HepG2 (cell line): ENCODE measurements around the gene ASB3. TPM values are rescaled to one million over a fixed set of nuclear protein-coding genes. Genes with fewer than 3 reads are reported as not detected.
A peak's percentile ranks its signal among the peaks of the same experiment; 100 is the strongest.

Experiments
- ATAC-seq: fragments of 200-7000 bp; cut with Tn5 transposase; 3 replicates; pipeline ENCODE4 v1.9.1; 2020; ENCODE audit warnings: mild to moderate bottlenecking, moderate library complexity
- BruUV-seq: library from RNA; stranded (reverse); fragments of 400-500 nt; replicated peaks from 2 replicates; lab custom pipeline; 2021; lab: Mats Ljungman, UMichigan
- CTCF ChIA-PET: fragments of 300-600 bp; formaldehyde crosslinking; extraction: SDS; loops from one replicate; lab custom pipeline; 2021; ENCODE audit warnings: low total read pairs, inconsistent platforms, low intra/inter-chr PET ratio; lab: Yijun Ruan, JAX
- POLR2A ChIA-PET: fragments of 350-600 bp; sonication (Branson Sonifier 250); formaldehyde crosslinking; loops from one replicate; lab custom pipeline; 2020; ENCODE audit warnings: antibody characterized with exemption, inconsistent platforms; lab: Yijun Ruan, JAX
- DNase-seq: peaks from one replicate; pipeline ENCODE4 v3.0.0-alpha.2; 2015; ENCODE audit warnings: low spot score
- FAIRE-seq: peaks from 3 replicates; lab custom pipeline; 2011; peaks lifted over from hg19 to GRCh38; lab: Jason Lieb, UNC
- H2AFZ ChIP-seq: one replicate; pipeline ENCODE4 v1.6.1; 2011; ENCODE audit warnings: low read length, inconsistent platforms
- H3K27ac ChIP-seq: fragments of 300-600 bp; 3 replicates; pipeline ENCODE4 v1.8.0; 2011; ENCODE audit warnings: mixed run types, mild to moderate bottlenecking, mixed read lengths, low read length, inconsistent platforms; ENCODE audit not compliant: insufficient read depth; ENCODE audit errors: extremely low read length
- H3K27me3 ChIP-seq, 2 experiments: fragments of 200-600 bp in 1 of 2; 2 replicates in 1 of 2; 3 replicates in 1 of 2; pipeline versions ENCODE4 v1.6.0 to v1.8.0; 2011; ENCODE audit warnings: low read length in 2 of 2, mild to moderate bottlenecking in 2 of 2, moderate library complexity in 2 of 2, inconsistent platforms in 1 of 2; ENCODE audit not compliant: insufficient read depth in 2 of 2, control insufficient read depth in 1 of 2
- H3K36me3 ChIP-seq, 2 experiments: fragments of 200-600 bp in 1 of 2; replicated peaks in 1 of 2; 2 replicates in 1 of 2; 3 replicates in 1 of 2; pipeline versions ENCODE4 v1.5.1 to v1.8.0; 2011; ENCODE audit warnings: low read length in 2 of 2, inconsistent platforms in 1 of 2; ENCODE audit not compliant: insufficient read depth in 2 of 2, control insufficient read depth in 1 of 2
- H3K4me1 ChIP-seq: 2 replicates; pipeline ENCODE4 v1.5.1; 2012; ENCODE audit warnings: low read length, inconsistent platforms; ENCODE audit not compliant: insufficient read depth
- H3K4me2 ChIP-seq: 2 replicates; pipeline ENCODE4 v1.6.0; 2011; ENCODE audit warnings: low read depth, low read length, inconsistent platforms
- H3K4me3 ChIP-seq, 3 experiments: fragments of 200-600 bp in 1 of 3; sonication (generic), shearing (Covaris generic) in 1 of 3; replicated peaks in 1 of 3; 2 replicates each; pipeline ENCODE4 v1.5.1; 2011 to 2016; ENCODE audit warnings: low read length in 3 of 3, inconsistent platforms in 2 of 3, low read depth in 2 of 3, mild to moderate bottlenecking in 2 of 3, control low read depth in 1 of 3, mixed read lengths in 1 of 3; ENCODE audit not compliant: insufficient read depth in 1 of 3
- H3K79me2 ChIP-seq: one replicate; pipeline ENCODE4 v1.6.1; 2011; ENCODE audit warnings: low read length, inconsistent platforms; ENCODE audit not compliant: insufficient read depth
- H3K9ac ChIP-seq: 2 replicates; pipeline ENCODE4 v1.6.0; 2011; ENCODE audit warnings: mild to moderate bottlenecking, low read depth, low read length, inconsistent platforms; ENCODE audit not compliant: insufficient read depth
- H3K9me3 ChIP-seq: 2 replicates; pipeline ENCODE4 v1.5.1; 2012; ENCODE audit warnings: mild to moderate bottlenecking, low read length
- H4K20me1 ChIP-seq: 2 replicates; pipeline ENCODE4 v1.6.0; 2011; ENCODE audit warnings: inconsistent platforms, mild to moderate bottlenecking, low read length, moderate library complexity; ENCODE audit not compliant: insufficient read depth
- MAFK ChIP-seq, 2 experiments: IDR thresholded peaks in 1 of 2; conservative IDR thresholded peaks in 1 of 2; 2 replicates each; pipeline ENCODE4 v1.6.1; 2011; ENCODE audit warnings: improper control_type of control experiment in 2 of 2, low read length in 2 of 2
- NFYC ChIP-seq: IDR thresholded peaks from 2 replicates; pipeline ENCODE4 v1.6.1; 2016; ENCODE audit warnings: missing genetic modification reagents, missing compliant biosample characterization
- ZMYM4 ChIP-seq: sonication (generic); formaldehyde crosslinking; IDR thresholded peaks from 2 replicates; pipeline ENCODE4 v1.8.1; 2023; ENCODE audit warnings: mild to moderate bottlenecking, missing genetic modification reagents
- WGBS: methylation state at CpG from one replicate; pipeline ENCODE4 v1.1.6; 2017; ENCODE audit warnings: low lambda C conversion rate; 5-methylcytosine and 5-hydroxymethylcytosine counted together
- in situ Hi-C: cut with HindIII; loops from 2 replicates; pipeline ENCODE4 v1.10.0; 2017; ENCODE audit warnings: low pct_unique_long_range_greater_than_20kb; ENCODE audit not compliant: extremely low pct_ligation_motif_present
- intact Hi-C: fragments of 100-400 bp; cut with micrococcal nuclease; formaldehyde crosslinking; loops from one replicate; pipeline ENCODE4 v1.10.0; 2022; ENCODE audit not compliant: unreplicated experiment
- polyA plus RNA-seq, 8 experiments: library from polyadenylated mRNA; depleted of rRNA in 3 of 8; stranded (reverse) in 7 of 8; unstranded in 1 of 8; fragments of >200 nt; fragmentation: Illumina TruSeq in 4 of 8; extraction: Trizol in 4 of 8; gene quantifications; 2 replicates each; pipeline versions ENCODE4 v1.2.1 to v1.2.3, GENCODE V29; 2011 to 2016; ENCODE audit warnings: low read depth in 4 of 8, missing spikeins in 1 of 8, mixed read lengths in 1 of 8; ENCODE audit not compliant: insufficient read depth in 1 of 8
- total RNA-seq, 5 experiments: library from RNA; depleted of rRNA; stranded (reverse); fragments of >200 nt; fragmentation: Illumina TruSeq; extraction: Trizol; gene quantifications; 2 replicates each; pipeline ENCODE4 v1.2.3, GENCODE V29; 2016; ENCODE audit warnings: low read depth in 1 of 5
- TF ChIP-seq, protein P1 (sequence below): sonication (generic); formaldehyde crosslinking; IDR thresholded peaks from 2 replicates; pipeline ENCODE4 v1.4.0; 2020; ENCODE audit warnings: missing genetic modification reagents, mild to moderate bottlenecking, borderline replicate concordance
- TF ChIP-seq, protein P2 (sequence below): sonication (generic); formaldehyde crosslinking; IDR thresholded peaks from 2 replicates; pipeline ENCODE4 v1.5.1; 2020; ENCODE audit warnings: mild to moderate bottlenecking, missing genetic modification reagents, moderate library complexity
- TF ChIP-seq, protein P3 (sequence below): sonication (generic); formaldehyde crosslinking; IDR thresholded peaks from 2 replicates; pipeline ENCODE4 v1.4.0; 2020; ENCODE audit warnings: missing genetic modification reagents
- TF ChIP-seq, protein P4 (sequence below): sonication (generic); formaldehyde crosslinking; IDR thresholded peaks from 2 replicates; pipeline ENCODE4 v1.4.0; 2020; ENCODE audit warnings: missing genetic modification reagents, borderline replicate concordance

The ASB3 gene
- total and polyA plus RNA-seq, 2 of the 13 experiments (the other 11 are each of a cell fraction or from before 2014, with no cell fraction given): 40.1 to 41.8 TPM

DNA sequence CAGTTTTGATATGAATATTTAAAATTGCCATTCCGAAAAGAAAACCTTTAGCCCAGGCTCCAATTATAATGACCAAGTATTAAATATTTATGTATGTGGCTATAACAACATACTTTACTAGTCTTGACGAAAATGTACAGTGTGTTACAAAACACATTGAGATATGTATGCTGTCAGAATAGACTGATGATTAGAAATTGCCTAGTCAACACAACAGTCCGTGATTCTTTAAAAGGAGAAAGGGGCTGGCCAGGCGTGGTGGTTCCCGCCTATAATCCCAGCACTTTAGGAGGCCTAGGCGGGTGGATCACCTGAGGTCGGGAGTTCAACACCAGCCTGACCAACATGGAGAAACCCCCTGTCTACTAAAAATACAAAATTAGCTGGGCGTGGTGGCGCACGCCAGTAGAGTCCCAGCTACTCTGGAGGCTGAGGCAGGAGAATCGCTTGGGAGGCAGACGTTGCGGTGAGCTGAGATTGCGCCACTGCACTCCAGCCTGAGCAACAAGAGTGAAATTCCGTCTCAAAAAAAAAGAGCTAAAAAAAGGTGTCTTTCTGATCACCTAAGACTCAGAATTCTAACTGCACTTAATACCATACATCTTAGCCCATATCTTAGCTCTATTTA is 17.3 kb downstream of the ASB3 start:
- TF ChIP-seq NFYC (CRISPR knock-in tag) (no peak), ZMYM4 (CRISPR knock-in tag) (0 out of 2 replicates have a peak, but pooled peaks have one; percentile 14), MAFK (conservative IDR thresholded peaks at IDR 0.05 in 1 of 2, IDR thresholded peaks at IDR 0.05 in 1 of 2; ENCODE audit: low read length in 2 of 2) (peak; percentile 9 to 23; a peak in 1 of 4 replicates)
- TF ChIP-seq, protein P1, sequence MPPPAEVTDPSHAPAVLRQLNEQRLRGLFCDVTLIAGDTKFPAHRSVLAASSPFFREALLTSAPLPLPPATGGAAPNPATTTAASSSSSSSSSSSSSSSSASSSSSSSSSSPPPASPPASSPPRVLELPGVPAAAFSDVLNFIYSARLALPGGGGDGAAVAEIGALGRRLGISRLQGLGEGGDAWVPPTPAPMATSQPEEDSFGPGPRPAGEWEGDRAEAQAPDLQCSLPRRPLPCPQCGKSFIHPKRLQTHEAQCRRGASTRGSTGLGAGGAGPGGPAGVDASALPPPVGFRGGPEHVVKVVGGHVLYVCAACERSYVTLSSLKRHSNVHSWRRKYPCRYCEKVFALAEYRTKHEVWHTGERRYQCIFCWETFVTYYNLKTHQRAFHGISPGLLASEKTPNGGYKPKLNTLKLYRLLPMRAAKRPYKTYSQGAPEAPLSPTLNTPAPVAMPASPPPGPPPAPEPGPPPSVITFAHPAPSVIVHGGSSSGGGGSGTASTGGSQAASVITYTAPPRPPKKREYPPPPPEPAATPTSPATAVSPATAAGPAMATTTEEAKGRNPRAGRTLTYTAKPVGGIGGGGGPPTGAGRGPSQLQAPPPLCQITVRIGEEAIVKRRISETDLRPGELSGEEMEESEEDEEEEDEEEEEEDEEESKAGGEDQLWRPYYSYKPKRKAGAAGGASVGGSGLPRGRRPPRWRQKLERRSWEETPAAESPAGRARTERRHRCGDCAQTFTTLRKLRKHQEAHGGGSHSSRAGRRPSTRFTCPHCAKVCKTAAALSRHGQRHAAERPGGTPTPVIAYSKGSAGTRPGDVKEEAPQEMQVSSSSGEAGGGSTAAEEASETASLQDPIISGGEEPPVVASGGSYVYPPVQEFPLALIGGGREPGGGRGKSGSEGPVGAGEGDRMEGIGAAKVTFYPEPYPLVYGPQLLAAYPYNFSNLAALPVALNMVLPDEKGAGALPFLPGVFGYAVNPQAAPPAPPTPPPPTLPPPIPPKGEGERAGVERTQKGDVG (CRISPR knock-in tag): peak; percentile 31; the same call in 1 of the 2 replicates
- TF ChIP-seq, protein P2, sequence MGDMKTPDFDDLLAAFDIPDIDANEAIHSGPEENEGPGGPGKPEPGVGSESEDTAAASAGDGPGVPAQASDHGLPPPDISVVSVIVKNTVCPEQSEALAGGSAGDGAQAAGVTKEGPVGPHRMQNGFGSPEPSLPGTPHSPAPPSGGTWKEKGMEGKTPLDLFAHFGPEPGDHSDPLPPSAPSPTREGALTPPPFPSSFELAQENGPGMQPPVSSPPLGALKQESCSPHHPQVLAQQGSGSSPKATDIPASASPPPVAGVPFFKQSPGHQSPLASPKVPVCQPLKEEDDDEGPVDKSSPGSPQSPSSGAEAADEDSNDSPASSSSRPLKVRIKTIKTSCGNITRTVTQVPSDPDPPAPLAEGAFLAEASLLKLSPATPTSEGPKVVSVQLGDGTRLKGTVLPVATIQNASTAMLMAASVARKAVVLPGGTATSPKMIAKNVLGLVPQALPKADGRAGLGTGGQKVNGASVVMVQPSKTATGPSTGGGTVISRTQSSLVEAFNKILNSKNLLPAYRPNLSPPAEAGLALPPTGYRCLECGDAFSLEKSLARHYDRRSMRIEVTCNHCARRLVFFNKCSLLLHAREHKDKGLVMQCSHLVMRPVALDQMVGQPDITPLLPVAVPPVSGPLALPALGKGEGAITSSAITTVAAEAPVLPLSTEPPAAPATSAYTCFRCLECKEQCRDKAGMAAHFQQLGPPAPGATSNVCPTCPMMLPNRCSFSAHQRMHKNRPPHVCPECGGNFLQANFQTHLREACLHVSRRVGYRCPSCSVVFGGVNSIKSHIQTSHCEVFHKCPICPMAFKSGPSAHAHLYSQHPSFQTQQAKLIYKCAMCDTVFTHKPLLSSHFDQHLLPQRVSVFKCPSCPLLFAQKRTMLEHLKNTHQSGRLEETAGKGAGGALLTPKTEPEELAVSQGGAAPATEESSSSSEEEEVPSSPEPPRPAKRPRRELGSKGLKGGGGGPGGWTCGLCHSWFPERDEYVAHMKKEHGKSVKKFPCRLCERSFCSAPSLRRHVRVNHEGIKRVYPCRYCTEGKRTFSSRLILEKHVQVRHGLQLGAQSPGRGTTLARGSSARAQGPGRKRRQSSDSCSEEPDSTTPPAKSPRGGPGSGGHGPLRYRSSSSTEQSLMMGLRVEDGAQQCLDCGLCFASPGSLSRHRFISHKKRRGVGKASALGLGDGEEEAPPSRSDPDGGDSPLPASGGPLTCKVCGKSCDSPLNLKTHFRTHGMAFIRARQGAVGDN (CRISPR knock-in tag): peak; percentile 13; the same call in 1 of the 2 replicates
- TF ChIP-seq, protein P3, sequence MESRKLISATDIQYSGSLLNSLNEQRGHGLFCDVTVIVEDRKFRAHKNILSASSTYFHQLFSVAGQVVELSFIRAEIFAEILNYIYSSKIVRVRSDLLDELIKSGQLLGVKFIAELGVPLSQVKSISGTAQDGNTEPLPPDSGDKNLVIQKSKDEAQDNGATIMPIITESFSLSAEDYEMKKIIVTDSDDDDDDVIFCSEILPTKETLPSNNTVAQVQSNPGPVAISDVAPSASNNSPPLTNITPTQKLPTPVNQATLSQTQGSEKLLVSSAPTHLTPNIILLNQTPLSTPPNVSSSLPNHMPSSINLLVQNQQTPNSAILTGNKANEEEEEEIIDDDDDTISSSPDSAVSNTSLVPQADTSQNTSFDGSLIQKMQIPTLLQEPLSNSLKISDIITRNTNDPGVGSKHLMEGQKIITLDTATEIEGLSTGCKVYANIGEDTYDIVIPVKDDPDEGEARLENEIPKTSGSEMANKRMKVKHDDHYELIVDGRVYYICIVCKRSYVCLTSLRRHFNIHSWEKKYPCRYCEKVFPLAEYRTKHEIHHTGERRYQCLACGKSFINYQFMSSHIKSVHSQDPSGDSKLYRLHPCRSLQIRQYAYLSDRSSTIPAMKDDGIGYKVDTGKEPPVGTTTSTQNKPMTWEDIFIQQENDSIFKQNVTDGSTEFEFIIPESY: peak; percentile 69
- TF ChIP-seq, protein P4, sequence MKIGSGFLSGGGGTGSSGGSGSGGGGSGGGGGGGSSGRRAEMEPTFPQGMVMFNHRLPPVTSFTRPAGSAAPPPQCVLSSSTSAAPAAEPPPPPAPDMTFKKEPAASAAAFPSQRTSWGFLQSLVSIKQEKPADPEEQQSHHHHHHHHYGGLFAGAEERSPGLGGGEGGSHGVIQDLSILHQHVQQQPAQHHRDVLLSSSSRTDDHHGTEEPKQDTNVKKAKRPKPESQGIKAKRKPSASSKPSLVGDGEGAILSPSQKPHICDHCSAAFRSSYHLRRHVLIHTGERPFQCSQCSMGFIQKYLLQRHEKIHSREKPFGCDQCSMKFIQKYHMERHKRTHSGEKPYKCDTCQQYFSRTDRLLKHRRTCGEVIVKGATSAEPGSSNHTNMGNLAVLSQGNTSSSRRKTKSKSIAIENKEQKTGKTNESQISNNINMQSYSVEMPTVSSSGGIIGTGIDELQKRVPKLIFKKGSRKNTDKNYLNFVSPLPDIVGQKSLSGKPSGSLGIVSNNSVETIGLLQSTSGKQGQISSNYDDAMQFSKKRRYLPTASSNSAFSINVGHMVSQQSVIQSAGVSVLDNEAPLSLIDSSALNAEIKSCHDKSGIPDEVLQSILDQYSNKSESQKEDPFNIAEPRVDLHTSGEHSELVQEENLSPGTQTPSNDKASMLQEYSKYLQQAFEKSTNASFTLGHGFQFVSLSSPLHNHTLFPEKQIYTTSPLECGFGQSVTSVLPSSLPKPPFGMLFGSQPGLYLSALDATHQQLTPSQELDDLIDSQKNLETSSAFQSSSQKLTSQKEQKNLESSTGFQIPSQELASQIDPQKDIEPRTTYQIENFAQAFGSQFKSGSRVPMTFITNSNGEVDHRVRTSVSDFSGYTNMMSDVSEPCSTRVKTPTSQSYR (CRISPR knock-in tag): no peak
- Histone ChIP-seq H3K27ac (no peak overlapping the region), H3K4me2 (no peak overlapping the region; the same call in 1 of the 2 replicates), H3K4me1 (peaks cover 36% of the 10 kb centered on the region), H3K27me3 (no peaks in the 10 kb centered on the region; a peak in 1 of 5 replicates), H3K79me2 (peaks cover 60% of the 10 kb centered on the region), H2AFZ (no peak overlapping the region), H3K9ac (no peak overlapping the region), H3K9me3 (no peaks in the 10 kb centered on the region), H3K4me3 (no peak overlapping the region), H4K20me1 (no peaks in the 10 kb centered on the region; the same call in none of the 2 replicates), H3K36me3 (peaks cover 2 to 16% of the 10 kb centered on the region in 2 experiments; a peak in 4 of 5 replicates)
- no TSS peak for BruUV-seq
- ChIA-PET CTCF (no interaction called here), POLR2A (interaction anchor here (7.0 kb wide), 1 partner anchor 16 kb away, joined by 53 read pairs; the partner anchor contains the start of genes ASB3 and ERLEC1)
- in situ Hi-C loops: no loop called here
- DNase-seq (no peak), FAIRE-seq (no peak), ATAC-seq (no peak)
- WGBS: 93% methylated on average over 15 of the region's 15 CpGs
- intact Hi-C loops: no loop called here
